ENCODE measurements around the gene ISCA1.
"Not testable (repeated sequence)": the region's sequence is repeated elsewhere in the genome, so short reads cannot be mapped to it uniquely, and the experiment has no call there.

DNA sequence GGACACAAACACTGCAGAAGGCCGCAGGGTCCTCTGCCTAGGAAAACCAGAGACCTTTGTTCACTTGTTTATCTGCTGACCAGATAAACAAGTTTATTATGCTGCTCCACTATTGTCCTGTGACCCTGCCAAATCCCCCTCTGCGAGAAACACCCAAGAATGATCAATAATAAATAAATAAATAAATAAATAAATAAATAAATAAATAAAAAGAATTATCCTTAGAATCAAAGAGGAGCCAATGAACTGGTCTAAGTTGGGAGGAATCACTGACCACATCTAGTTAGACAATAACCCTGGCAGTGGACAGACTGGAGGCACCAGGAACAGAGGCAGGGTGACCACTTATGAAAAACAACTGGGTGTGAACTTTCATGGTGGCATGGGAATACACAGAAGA lies 30.6 kb upstream of the ISCA1 start:
- TF ChIP-seq, protein P1, sequence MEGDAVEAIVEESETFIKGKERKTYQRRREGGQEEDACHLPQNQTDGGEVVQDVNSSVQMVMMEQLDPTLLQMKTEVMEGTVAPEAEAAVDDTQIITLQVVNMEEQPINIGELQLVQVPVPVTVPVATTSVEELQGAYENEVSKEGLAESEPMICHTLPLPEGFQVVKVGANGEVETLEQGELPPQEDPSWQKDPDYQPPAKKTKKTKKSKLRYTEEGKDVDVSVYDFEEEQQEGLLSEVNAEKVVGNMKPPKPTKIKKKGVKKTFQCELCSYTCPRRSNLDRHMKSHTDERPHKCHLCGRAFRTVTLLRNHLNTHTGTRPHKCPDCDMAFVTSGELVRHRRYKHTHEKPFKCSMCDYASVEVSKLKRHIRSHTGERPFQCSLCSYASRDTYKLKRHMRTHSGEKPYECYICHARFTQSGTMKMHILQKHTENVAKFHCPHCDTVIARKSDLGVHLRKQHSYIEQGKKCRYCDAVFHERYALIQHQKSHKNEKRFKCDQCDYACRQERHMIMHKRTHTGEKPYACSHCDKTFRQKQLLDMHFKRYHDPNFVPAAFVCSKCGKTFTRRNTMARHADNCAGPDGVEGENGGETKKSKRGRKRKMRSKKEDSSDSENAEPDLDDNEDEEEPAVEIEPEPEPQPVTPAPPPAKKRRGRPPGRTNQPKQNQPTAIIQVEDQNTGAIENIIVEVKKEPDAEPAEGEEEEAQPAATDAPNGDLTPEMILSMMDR (IDR thresholded peaks at IDR 0.05) = not testable (repeated sequence)
- not testable (repeated sequence) for TF ChIP-seq POLR2A (IDR thresholded peaks at IDR 0.05)

Data from uterus (tissue), 2 donors.